ENCODE measurements around the gene TECPR2. TPM values are rescaled to one million over a fixed set of nuclear protein-coding genes. Genes with fewer than 3 reads are reported as not detected.

Gene TECPR2, protein sequence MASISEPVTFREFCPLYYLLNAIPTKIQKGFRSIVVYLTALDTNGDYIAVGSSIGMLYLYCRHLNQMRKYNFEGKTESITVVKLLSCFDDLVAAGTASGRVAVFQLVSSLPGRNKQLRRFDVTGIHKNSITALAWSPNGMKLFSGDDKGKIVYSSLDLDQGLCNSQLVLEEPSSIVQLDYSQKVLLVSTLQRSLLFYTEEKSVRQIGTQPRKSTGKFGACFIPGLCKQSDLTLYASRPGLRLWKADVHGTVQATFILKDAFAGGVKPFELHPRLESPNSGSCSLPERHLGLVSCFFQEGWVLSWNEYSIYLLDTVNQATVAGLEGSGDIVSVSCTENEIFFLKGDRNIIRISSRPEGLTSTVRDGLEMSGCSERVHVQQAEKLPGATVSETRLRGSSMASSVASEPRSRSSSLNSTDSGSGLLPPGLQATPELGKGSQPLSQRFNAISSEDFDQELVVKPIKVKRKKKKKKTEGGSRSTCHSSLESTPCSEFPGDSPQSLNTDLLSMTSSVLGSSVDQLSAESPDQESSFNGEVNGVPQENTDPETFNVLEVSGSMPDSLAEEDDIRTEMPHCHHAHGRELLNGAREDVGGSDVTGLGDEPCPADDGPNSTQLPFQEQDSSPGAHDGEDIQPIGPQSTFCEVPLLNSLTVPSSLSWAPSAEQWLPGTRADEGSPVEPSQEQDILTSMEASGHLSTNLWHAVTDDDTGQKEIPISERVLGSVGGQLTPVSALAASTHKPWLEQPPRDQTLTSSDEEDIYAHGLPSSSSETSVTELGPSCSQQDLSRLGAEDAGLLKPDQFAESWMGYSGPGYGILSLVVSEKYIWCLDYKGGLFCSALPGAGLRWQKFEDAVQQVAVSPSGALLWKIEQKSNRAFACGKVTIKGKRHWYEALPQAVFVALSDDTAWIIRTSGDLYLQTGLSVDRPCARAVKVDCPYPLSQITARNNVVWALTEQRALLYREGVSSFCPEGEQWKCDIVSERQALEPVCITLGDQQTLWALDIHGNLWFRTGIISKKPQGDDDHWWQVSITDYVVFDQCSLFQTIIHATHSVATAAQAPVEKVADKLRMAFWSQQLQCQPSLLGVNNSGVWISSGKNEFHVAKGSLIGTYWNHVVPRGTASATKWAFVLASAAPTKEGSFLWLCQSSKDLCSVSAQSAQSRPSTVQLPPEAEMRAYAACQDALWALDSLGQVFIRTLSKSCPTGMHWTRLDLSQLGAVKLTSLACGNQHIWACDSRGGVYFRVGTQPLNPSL (N-terminal part only)
- total RNA-seq (10 to 100 TPM in 1 of 2 donors, 1 to 10 TPM in 1; 8.4 to 16.6 TPM), total RNA-seq (14.8 to 18.1 reads per million in 2 donors)

DNA sequence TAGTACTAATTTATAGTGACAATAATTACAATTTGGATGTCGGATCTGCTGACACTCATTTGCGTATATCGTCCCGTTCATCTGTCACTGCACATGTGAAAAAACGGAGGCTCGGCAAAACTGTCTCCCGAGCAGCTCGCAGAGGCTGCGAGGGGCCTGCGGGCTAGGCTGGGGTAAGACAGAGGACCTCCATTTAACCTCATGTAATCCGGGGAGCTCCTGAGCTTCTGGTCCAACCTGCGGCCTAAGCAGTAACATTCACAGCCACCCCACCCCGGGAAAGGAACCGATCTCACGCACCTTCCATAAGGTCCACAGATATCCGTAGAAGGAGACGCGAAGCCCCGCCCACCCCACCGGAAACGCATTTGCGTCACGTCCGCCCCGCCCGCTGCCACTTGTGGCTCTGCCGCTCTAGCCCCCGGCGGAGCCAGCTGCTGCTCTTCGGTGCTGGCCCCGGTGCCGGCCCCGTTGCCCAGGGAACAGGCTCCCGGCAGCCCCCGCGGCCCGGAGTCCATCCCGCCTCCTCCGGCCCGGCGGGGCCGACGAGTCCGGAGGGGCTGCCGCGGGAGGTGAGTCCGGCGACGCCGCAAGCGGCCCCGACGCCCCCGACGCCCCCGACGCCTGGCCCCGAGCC lies at the start of gene TECPR2, which contains the start of gene CINP:
Gene TECPR2 (plus strand): TSS at position 397 of the 637 bp plus-strand sequence. CDS start 13,781 bp downstream, outside the sequence.
Gene CINP (minus strand): TSS at position 346 of the 637 bp plus-strand sequence. CDS start 39 bp downstream, at position 307.
- Mint-ChIP-seq H3K4me3 (peak within 1 kb of the TSS; percentile 96), H3K27me3 (no peaks in the 10 kb centered on the region), H3K36me3 (ENCODE audit: low read depth) (no peaks in the 10 kb centered on the region), H3K27ac (no peak within 1 kb of the TSS), H3K4me1 (peaks cover 23% of the 10 kb centered on the region)
- ATAC-seq: peak; percentile 94
- DNase-seq: peak; percentile 92 to 96 (median 93)
- no peaks in the 10 kb centered on the region for H3K9me3 ChIP-seq (ENCODE audit: control insufficient read depth, low read length, poor library complexity, severe bottlenecking)

GRCh38 chr14:102314242-102315011 lies 48.3 kb upstream of the TECPR2 start:
- H3K4me1 Mint-ChIP-seq: peaks cover 35% of the 10 kb centered on the region
- H3K27ac Mint-ChIP-seq: peak overlapping the region; percentile 84
- H3K36me3 Mint-ChIP-seq (ENCODE audit: low read depth): peaks cover 1% of the 10 kb centered on the region
- DNase-seq (peak; percentile 71 to 74 (median 72)), ATAC-seq (peak; percentile 74)
- no peaks in the 10 kb centered on the region for H3K27me3 Mint-ChIP-seq
- no peaks in the 10 kb centered on the region for H3K9me3 ChIP-seq (ENCODE audit: control insufficient read depth, low read length, poor library complexity, severe bottlenecking)
- peak overlapping the region; percentile 92 for H3K4me3 Mint-ChIP-seq

DNA sequence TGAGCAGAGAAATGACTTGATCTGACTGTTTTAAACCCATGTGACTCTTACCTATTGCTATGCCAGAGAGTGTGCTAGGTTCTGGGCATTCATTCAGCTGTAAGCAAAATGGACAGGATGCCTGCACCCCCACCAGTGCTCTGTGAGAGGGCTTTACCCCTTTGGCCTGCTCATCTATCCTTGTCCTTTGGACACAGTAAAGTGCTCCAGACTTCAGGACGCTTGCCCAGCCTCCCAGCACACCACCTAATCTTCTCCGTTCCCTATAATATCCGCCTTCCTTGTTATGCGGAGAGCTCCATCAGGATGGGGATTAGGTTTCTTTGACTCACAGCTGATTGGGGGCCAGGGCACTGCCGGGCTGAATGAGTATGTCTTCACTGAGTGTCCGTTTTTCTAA lies 47.6 kb upstream of the TECPR2 start:
- Mint-ChIP-seq H3K4me1 (peaks cover 36% of the 10 kb centered on the region), H3K4me3 (peak overlapping the region; percentile 92)

GRCh38 chr14:102316338-102316742 lies 46.4 kb upstream of the TECPR2 start:
- Mint-ChIP-seq H3K27me3 (no peaks in the 10 kb centered on the region), H3K4me3 (peak overlapping the region; percentile 89), H3K4me1 (peaks cover 39% of the 10 kb centered on the region), H3K36me3 (ENCODE audit: low read depth) (peaks cover 3% of the 10 kb centered on the region), H3K27ac (peak overlapping the region; percentile 95)
- no peaks in the 10 kb centered on the region for H3K9me3 ChIP-seq (ENCODE audit: control insufficient read depth, low read length, poor library complexity, severe bottlenecking)
- no peak for ATAC-seq
- DNase-seq: peak in 1 of 3 donors; percentile 22

More for the DNA sequence above, 47.6 kb upstream of the TECPR2 start:
- DNase-seq (no peak), ATAC-seq (no peak)
- Mint-ChIP-seq H3K27me3 (no peaks in the 10 kb centered on the region), H3K27ac (peak overlapping the region; percentile 84), H3K36me3 (ENCODE audit: low read depth) (peaks cover 3% of the 10 kb centered on the region)
- no peaks in the 10 kb centered on the region for H3K9me3 ChIP-seq (ENCODE audit: control insufficient read depth, low read length, poor library complexity, severe bottlenecking)

DNA sequence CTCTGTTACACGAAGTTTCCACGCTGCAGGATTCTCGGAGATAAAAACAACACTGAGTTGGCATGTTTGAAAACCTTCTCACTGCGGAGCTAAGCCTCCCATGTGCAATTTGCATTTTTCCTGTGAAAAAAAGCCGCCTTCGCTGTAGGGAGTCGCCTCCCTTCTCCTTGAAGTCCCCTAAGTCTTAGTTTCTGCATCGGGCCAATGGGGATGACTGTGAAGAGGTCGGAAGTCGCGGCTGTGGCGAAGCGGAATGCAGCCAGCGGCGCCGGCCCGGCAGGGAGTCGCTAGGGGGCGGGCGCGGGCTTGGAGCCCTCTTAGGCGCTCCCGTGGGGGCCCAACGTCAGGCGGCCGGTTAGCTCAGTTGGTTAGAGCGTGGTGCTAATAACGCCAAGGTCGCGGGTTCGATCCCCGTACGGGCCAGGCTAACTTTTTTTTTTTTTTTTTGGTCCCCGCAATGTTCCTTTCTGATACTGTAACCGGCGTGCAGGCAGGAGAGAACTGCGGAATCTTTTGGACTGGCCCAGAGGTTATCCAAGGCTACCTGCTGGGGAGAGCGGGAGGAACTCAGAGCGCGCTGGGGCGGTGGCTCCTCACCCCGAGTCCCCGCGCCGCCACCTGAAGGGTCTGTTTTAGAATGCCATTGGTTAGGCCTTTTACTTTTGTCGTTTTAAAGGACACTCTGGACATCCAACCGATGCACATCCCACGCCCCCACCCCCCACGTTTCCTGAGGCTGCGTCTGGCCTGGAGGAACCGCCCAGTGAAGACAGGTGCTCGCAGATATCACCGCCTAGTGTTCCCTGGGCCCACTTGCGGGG lies 45.8 kb upstream of the TECPR2 start:
- Mint-ChIP-seq H3K4me3 (peak overlapping the region; percentile 89), H3K4me1 (peaks cover 42% of the 10 kb centered on the region), H3K36me3 (ENCODE audit: low read depth) (peaks cover 3% of the 10 kb centered on the region), H3K27ac (peak overlapping the region; percentile 95), H3K27me3 (no peaks in the 10 kb centered on the region)
- DNase-seq (peak; percentile 94 to 97 (median 95)), ATAC-seq (peak; percentile 71)
- H3K9me3 ChIP-seq (ENCODE audit: control insufficient read depth, low read length, poor library complexity, severe bottlenecking): no peaks in the 10 kb centered on the region

DNA sequence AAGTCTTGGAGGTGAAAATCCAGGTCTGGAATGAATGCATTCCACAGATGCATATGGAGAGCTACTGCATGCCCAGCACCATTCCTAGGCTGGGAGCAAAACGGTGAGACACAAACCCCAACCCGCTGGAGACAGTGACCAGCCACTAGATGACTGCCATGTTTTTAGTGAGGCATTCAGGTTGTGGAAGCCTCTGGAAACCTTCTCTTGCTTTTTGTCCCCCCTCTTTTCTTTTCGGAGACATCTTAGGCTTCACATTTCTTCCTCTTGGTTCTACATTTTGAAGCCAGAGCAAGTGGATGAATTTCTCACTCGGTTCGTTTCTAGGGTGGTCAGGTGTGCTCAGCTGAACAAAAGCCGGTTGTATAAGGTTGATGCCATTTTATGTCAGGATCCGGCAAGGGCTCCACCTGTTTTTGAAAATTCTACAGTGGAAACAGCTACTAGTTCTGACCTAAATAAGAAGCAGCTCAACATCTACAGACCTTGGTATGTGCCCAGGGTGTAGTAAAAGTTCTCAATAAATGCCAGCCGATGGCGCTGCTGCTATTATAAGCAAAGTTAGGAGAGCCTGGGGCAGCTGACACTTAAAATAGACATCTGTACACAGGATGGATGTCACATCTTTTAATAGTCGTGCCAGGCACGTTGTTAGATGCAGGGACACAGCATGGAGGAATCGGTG lies 45.0 kb upstream of the TECPR2 start:
- H3K4me3 Mint-ChIP-seq: peak overlapping the region; percentile 89
- peaks cover 42% of the 10 kb centered on the region for H3K4me1 Mint-ChIP-seq
- peak overlapping the region; percentile 95 for H3K27ac Mint-ChIP-seq
- H3K36me3 Mint-ChIP-seq (ENCODE audit: low read depth): peaks cover 3% of the 10 kb centered on the region
- no peak for DNase-seq
- ATAC-seq: no peak
- H3K27me3 Mint-ChIP-seq: no peaks in the 10 kb centered on the region
- H3K9me3 ChIP-seq (ENCODE audit: control insufficient read depth, low read length, poor library complexity, severe bottlenecking): no peaks in the 10 kb centered on the region

- H3K36me3 Mint-ChIP-seq (ENCODE audit: low read depth): peaks cover 3% of the 10 kb centered on the region
- ATAC-seq: no peak
- no peak for DNase-seq
These were observed 43.9 kb upstream of the TECPR2 start for GRCh38 chr14:102318781-102319276.

GRCh38 chr14:102319351-102320032 lies 43.2 kb upstream of the TECPR2 start, which contains the start of gene ZNF839:
TSS of gene ZNF839 (plus strand) at chr14:102319746. CDS start at chr14:102319766, 20 bp downstream.
- H3K4me1 Mint-ChIP-seq: peaks cover 37% of the 10 kb centered on the region
- ATAC-seq (peak; percentile 74), DNase-seq (peak; percentile 85 to 95 (median 85))
- H3K4me3 Mint-ChIP-seq: peak within 1 kb of the TSS; percentile 89
- H3K36me3 Mint-ChIP-seq (ENCODE audit: low read depth): peaks cover 3% of the 10 kb centered on the region
- no peaks in the 10 kb centered on the region for H3K27me3 Mint-ChIP-seq
- no peaks in the 10 kb centered on the region for H3K9me3 ChIP-seq (ENCODE audit: control insufficient read depth, low read length, poor library complexity, severe bottlenecking)
- peak within 1 kb of the TSS; percentile 95 for H3K27ac Mint-ChIP-seq

More at GRCh38 chr14:102318781-102319276, 43.9 kb upstream of the TECPR2 start:
- Mint-ChIP-seq H3K4me1 (peaks cover 42% of the 10 kb centered on the region), H3K27ac (peak overlapping the region; percentile 95), H3K4me3 (peak overlapping the region; percentile 89), H3K27me3 (no peaks in the 10 kb centered on the region)
- H3K9me3 ChIP-seq (ENCODE audit: control insufficient read depth, low read length, poor library complexity, severe bottlenecking): no peaks in the 10 kb centered on the region

- Mint-ChIP-seq H3K36me3 (ENCODE audit: low read depth) (peaks cover 3% of the 10 kb centered on the region), H3K27ac (peak overlapping the region; percentile 95), H3K27me3 (no peaks in the 10 kb centered on the region), H3K4me1 (peaks cover 32% of the 10 kb centered on the region), H3K4me3 (peak overlapping the region; percentile 88)
- H3K9me3 ChIP-seq (ENCODE audit: control insufficient read depth, low read length, poor library complexity, severe bottlenecking): no peaks in the 10 kb centered on the region
- ATAC-seq (peak; percentile 36), DNase-seq (peak; percentile 15 to 23 (median 20))
These were observed 42.6 kb upstream of the TECPR2 start for GRCh38 chr14:102320033-102320660.
